CD4-positive, alpha-beta T cell treated with Interleukin-10 for 1 hour (primary cell): ENCODE measurements around the gene USP37.

Experiments
- DNase-seq: peaks from one replicate; pipeline ENCODE4 v3.0.0-alpha.2; 2020

The USP37 gene

GRCh38 chr2:218425531-218425930 is 142.6 kb downstream of the USP37 start:
- DNase-seq: no peak

DNA sequence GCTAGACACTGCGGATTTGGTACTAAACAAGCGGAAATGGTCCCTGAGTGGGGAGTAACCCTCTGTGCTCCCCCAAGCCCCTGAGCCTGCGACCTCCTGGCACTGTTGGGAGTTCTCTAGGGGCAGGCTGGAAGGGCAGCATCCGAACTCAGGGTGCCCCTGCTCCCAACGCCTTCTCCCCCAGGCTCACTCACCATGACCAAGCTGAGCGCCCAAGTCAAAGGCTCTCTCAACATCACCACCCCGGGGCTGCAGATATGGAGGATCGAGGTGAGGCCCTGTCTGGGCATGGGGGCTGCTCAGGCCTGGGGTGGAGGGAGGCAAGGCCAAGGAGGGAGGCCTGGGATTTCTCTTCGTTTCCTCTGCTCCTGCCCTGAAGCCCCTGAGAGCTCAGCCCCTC is 144.6 kb downstream of the USP37 start:
- no peak for DNase-seq

DNA sequence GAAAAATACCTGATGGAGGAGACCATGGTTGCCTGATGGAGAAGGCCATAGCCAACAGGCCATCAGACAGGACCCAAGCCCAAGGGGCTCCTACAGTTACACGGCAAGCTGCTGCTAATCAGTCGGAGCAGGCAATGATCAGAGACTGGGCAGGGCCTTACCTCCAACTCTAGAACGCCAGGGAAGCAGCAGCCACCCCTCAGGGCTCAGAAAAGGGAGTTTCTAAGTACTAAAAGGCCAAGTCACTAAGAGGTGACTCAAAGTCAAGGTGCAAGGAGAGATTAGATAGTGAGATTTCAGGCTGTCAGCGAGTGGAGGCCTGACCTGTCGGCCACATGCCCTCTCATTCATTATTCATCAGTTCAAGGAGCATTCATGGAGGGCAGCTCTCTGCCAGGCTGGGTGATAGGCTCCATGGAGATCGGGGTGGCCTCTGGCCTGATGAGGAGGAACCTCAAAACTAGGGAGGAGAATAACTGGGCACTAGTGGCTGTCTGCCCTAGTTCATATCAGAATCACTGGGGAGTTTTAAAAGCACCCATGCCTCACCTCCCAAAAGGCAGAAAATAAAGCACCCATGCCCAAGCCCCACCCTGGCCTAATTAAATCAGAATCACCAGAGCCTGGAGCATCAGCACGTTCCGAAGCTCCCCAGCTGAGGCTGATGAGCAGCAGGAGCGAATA is 145.6 kb downstream of the USP37 start:
- DNase-seq: no peak

DNA sequence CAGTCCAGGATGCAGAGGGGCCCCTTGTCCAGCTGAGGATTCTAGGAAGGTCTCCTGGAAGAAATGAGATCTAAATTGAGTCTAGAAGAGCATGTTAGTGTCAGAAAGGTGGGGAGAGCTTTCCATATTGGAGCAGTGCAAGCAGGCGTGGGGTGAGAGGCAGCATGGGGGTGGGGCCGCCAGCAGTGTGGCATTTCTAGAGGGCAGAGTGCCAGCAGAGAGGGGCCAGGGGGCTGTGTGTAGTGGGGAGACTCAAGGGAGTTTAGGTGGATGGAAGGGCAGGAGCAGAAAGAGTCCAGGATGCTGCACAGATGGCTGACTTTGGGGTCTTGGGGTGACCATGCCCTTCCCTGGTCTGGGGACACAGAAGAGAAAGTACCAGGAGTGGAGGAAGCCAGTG is 147.1 kb downstream of the USP37 start:
- DNase-seq: no peak

GRCh38 chr2:218419630-218420216 is 148.4 kb downstream of the USP37 start:
- DNase-seq: no peak

- no peak for DNase-seq
Measured at GRCh38 chr2:218418717-218419458, 149.3 kb downstream of the USP37 start, which contains the start of gene VIL1. Gene VIL1 (plus strand): TSS chr2:218419123. CDS start chr2:218423779, 4,656 bp downstream.

- no peak for DNase-seq
Measured at GRCh38 chr2:218418321-218418716, 149.8 kb downstream of the USP37 start.

DNA sequence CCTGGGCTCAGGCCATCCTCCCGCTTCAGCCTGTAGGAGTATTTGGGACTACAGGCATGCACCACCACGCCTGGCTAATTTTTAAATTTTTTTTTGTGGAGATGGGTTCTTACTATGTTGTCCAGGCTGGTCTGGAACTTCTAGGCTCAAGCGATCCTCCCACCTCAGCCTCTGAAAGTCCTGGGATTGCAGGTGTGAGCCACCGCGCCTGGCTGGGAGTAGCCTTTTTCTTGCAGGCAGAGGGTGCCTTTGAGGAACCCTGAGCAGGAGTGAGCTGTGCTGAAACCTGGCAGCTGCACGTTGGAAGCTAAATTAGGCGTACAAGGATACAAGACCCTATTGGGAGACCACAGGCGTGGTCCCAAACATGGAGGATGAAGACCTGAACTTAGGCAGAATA is 160.4 kb downstream of the USP37 start:
- DNase-seq: no peak

- DNase-seq: peak; percentile 77
Measured at GRCh38 chr2:218406949-218407618, 161.1 kb downstream of the USP37 start.

DNA sequence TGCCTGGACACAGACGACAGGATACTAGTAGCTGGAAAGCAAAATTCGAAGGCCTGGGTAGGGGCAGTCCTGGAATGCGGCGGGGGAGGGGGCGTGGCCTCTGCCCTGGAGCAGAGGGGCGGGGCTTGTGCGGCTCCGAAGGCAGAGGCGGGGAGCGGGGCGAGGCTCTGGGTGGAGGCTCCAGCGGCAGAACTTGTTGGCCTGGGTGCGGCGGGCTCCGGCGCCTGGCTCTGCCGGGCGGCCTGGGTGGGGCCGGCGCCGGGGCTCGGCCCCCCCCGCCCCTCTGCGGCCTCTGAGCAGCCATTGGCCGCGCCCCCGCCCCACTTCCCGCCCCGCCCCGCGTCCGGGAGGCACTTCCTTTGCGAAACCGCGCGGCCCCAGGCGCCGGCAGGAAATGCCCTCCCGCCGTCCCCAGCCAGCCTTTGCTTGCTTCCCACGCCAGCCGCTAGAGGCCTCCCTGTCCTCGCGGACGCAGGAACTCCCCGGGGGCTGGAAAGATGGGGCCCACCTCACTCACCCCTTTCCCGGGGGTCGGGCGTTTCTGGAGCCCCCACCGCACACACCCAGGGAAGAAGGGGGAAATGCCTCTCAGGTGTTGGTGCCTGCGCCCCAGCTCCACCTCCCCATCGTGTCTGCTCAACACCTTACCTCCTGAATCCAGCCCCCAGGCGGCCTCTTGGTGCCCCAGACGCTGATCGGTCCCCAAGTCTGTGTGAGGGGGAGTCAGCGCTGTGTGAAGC is 161.8 kb downstream of the USP37 start:
- peak; percentile 94 for DNase-seq

DNA sequence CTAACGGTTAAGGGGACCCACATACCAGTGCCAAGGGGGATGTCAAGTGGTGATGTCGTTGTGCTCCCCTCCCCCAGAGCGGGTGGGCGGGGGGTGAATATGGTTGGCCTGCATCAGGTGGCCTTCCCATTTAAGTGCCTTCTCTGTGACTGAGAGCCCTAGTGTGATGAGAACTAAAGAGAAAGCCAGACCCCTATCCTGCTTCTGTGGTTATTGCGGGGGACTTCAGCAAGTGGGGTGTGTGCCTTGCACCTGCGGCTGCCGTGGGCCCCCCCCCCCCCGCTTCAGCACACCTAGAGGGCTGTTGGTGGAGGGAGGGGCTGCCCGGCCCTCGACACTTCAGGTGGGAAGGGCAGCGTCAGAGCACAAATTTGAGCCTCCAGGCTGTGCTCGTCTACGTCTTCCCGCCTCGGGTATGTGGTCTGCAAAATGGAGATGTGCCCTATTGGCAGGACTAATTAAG is 162.4 kb downstream of the USP37 start:
- DNase-seq: no peak

DNA sequence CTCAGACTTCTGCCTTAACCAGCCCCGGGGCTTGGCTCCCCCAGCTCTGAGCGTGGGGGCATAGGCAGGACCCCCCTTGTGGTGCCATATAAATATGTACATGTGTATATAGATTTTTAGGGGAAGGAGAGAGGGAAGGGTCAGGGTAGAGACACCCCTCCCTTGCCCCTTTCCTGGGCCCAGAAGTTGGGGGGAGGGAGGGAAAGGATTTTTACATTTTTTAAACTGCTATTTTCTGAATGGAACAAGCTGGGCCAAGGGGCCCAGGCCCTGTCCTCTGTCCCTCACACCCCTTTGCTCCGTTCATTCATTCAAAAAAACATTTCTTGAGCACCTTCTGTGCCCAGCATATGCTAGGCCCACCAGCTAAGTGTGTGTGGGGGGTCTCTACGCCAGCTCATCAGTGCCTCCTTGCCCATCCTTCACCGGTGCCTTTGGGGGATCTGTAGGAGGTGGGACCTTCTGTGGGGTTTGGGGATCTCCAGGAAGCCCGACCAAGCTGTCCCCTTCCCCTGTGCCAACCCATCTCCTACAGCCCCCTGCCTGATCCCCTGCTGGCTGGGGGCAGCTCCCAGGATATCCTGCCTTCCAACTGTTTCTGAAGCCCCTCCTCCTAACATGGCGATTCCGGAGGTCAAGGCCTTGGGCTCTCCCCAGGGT is 162.9 kb downstream of the USP37 start:
- no peak for DNase-seq

- no peak for DNase-seq
Measured at GRCh38 chr2:218404351-218405085, 163.6 kb downstream of the USP37 start.

DNA sequence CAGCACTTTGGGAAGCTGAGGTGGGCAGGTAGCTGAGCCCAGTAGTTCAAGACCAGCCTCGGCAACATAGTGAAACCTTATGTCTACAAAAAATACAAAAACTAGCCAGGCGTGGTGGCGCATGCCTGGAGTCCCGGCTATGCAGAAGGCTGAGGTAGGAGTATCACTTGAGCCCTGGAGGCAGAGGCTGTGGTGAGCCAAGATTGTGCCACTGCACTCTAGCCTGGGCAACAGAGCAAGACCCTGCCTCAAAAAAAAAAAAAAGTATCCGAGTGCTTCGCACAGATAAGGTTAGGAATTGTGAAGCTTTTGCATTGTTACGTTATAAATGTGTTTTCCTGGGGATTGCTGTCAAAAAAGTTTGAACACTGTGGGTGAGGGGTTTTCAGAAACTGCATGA is 164.3 kb downstream of the USP37 start:
- DNase-seq: no peak

DNA sequence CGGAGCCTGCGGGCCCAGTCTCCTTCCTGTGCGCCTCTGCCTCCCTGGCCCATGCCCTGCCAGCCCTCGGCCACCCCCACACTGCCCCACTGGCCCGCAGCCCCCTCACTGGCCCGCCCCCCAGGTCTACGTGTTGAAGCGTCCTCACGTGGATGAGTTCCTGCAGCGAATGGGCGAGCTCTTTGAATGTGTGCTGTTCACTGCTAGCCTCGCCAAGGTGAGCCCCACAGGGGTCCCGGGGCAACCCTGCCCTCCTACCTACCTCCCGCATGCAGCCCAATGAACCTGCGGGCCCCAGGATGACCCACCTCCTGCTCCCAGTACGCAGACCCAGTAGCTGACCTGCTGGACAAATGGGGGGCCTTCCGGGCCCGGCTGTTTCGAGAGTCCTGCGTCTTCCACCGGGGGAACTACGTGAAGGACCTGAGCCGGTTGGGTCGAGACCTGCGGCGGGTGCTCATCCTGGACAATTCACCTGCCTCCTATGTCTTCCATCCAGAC is 165.2 kb downstream of the USP37 start:
- no peak for DNase-seq

DNA sequence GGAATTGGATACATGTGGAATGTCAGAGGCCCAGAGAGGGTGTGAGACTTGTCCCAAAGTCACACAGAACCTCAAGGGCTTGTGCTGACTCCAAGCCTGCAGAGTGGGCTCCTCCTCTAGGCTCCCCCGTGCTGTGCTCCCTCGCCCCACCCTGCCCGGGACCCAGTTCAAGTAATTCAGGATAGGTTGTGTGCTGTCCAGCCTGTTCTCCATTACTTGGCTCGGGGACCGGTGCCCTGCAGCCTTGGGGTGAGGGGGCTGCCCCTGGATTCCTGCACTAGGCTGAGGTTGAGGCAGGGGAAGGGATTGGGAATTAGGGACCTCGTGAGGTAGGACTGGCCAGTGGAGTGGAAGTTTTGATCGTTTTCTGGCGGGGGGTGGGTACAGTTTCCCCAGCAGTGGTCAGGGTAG is 165.7 kb downstream of the USP37 start:
- no peak for DNase-seq

GRCh38 chr2:218401890-218402289 is 166.3 kb downstream of the USP37 start:
- no peak for DNase-seq

DNA sequence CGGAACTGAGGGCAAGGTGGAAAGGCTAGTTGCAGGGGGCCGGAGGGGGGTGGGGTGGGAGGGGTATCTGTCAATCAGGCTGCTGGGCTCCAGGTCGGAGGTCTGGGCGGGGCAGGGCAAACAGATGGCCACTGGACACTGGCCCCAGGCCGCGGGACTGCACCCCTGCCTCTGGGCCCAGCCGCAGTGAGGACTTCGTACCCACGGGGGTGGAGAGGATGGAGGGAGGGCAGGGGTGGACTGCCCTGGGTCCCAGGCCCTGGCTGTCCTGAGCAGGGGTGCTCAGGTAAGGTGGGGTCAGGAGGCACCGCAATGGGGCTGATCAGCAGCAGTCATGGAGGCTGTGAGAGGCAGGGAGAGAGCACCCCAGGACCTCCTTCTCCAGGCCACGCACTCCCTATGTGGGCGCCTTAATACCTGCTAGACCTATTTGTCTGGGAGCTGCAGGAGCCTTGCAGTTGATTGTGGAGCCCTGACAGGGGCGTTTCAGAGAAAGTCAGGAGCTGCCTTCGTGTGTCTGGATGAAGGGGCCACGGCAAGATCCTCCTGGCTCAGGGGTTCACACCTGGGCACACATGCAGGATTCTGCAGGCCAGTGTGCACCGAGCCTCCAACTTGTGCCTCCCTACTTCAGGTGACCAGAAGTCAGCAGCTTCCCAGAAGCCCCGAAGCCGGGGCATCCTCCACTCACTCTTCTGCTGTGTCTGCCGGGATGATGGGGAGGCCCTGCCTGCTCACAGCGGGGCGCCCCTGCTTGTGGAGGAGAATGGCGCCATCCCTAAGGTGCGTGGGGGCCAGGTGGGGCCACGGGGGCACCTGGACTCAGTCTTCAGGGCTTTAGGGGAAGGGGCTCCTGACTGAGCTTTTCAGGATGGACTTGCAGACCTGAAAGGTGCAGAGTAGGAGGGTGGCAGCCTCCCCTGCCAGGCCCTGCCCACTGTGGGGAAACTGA is 166.9 kb downstream of the USP37 start:
- DNase-seq: no peak
